T-cell (primary cell): ENCODE measurements around the gene ABCC3. TPM values are rescaled to one million over a fixed set of nuclear protein-coding genes. Genes with fewer than 3 reads are reported as not detected.

ENCODE experiments used
- ATAC-seq, 4 experiments: fragments of 200-7000 bp in 3 of 4; fragments of 150-1000 bp in 1 of 4; cut with Tn5 transposase; replicated peaks in 1 of 4; 1 replicate in 3 of 4; 2 replicates in 1 of 4; pipeline ENCODE4 v1.10.0; 2021; ENCODE audit warnings: moderate library complexity in 3 of 4, mild to moderate bottlenecking in 2 of 4, moderate number of reproducible peaks in 1 of 4
- CTCF ChIA-PET, 2 donors: fragments of 300-600 bp; sonication (Branson Sonifier 250); formaldehyde crosslinking; loops; one replicate each; lab custom pipeline; 2022; ENCODE audit warnings: antibody characterized with exemption in 2 of 2; lab: Charles Lee
- POLR2A ChIA-PET, 2 donors: fragments of 300-600 bp; sonication (Branson Sonifier 250); formaldehyde crosslinking; loops; one replicate each; lab custom pipeline; 2022; ENCODE audit warnings: antibody characterized with exemption in 2 of 2; lab: Charles Lee
- DNase-seq, 35 experiments: peaks; one replicate each; pipeline versions ENCODE4 v3.0.0 to v3.0.0-alpha.2; 2013 to 2023
- H3K27ac ChIP-seq: one replicate; pipeline ENCODE4 v1.5.1; 2013; ENCODE audit warnings: low read length
- H3K27me3 ChIP-seq, 2 experiments: replicated peaks in 1 of 2; 1 replicate in 1 of 2; 2 replicates in 1 of 2; pipeline versions ENCODE4 v1.6.1 to v1.7.0; 2013; ENCODE audit warnings: low read length in 1 of 2, mixed read lengths in 1 of 2; ENCODE audit not compliant: control insufficient read depth in 2 of 2, insufficient read depth in 2 of 2; ENCODE audit errors: extremely low read depth in 1 of 2
- H3K36me3 ChIP-seq, 2 donors: 1 replicate in 1 of 2; 2 replicates in 1 of 2; pipeline versions ENCODE4 v1.6.1 to v1.7.0; 2013; ENCODE audit warnings: low read length in 1 of 2; ENCODE audit not compliant: control insufficient read depth in 2 of 2, insufficient read depth in 1 of 2; ENCODE audit errors: extremely low read depth in 1 of 2
- H3K4me1 ChIP-seq, 2 experiments: 1 replicate in 1 of 2; 2 replicates in 1 of 2; pipeline versions ENCODE4 v1.6.1 to v1.7.0; 2013; ENCODE audit warnings: low read length in 2 of 2, mixed read lengths in 1 of 2; ENCODE audit not compliant: insufficient read depth in 2 of 2, control insufficient read depth in 1 of 2; ENCODE audit errors: extremely low read depth in 1 of 2
- H3K4me3 ChIP-seq, 2 donors: 1 replicate in 1 of 2; 2 replicates in 1 of 2; pipeline versions ENCODE4 v1.5.1 to v1.7.0; 2013; ENCODE audit warnings: mild to moderate bottlenecking in 2 of 2, low read length in 1 of 2, moderate library complexity in 1 of 2; ENCODE audit not compliant: control insufficient read depth in 1 of 2; ENCODE audit errors: extremely low read depth in 1 of 2
- H3K9me3 ChIP-seq: 2 replicates; pipeline ENCODE4 v1.7.0; 2013
- H3K27ac Mint-ChIP-seq, 2 donors: one replicate each; pipeline ENCODE4 v1.8.0; 2020 to 2021; ENCODE audit warnings: mild to moderate bottlenecking in 2 of 2, mixed read lengths in 2 of 2
- H3K27me3 Mint-ChIP-seq, 2 donors: one replicate each; pipeline ENCODE4 v1.8.0; 2021 to 2022; ENCODE audit warnings: mixed read lengths in 2 of 2
- H3K36me3 Mint-ChIP-seq: one replicate; pipeline ENCODE4 v1.8.0; 2021; ENCODE audit warnings: mixed read lengths
- H3K4me1 Mint-ChIP-seq, 3 donors: one replicate each; pipeline ENCODE4 v1.8.0; 2020 to 2022; ENCODE audit warnings: mixed read lengths in 3 of 3, mild to moderate bottlenecking in 1 of 3
- H3K4me3 Mint-ChIP-seq, 3 donors: one replicate each; pipeline ENCODE4 v1.8.0; 2020 to 2022; ENCODE audit warnings: mild to moderate bottlenecking in 3 of 3, mixed read lengths in 3 of 3, moderate library complexity in 3 of 3
- H3K9me3 Mint-ChIP-seq, 3 donors: one replicate each; pipeline ENCODE4 v1.8.0; 2020 to 2022; ENCODE audit warnings: mixed read lengths in 3 of 3
- WGBS: methylation state at CpG from one replicate; pipeline ENCODE4 v1.1.5; 2013; ENCODE audit warnings: missing lambda C conversion rate; ENCODE audit not compliant: insufficient coverage; 5-methylcytosine and 5-hydroxymethylcytosine counted together
- total RNA-seq, 35 experiments: library from RNA in 6 of 35; stranded (reverse) in 6 of 35; fragments of 120-200 nt in 1 of 35; gene quantifications; one replicate each; pipeline versions ENCODE4 v1.2.1 to v1.2.4 and lab custom pipeline; 2013 to 2026

Gene ABCC3
- total RNA-seq, 5 donors from 2014 or later (not counting 1 experiment from before 2014, with no cell fraction given): 0.75 to 2.2 (median 1.5) TPM; not detected in 1

DNA sequence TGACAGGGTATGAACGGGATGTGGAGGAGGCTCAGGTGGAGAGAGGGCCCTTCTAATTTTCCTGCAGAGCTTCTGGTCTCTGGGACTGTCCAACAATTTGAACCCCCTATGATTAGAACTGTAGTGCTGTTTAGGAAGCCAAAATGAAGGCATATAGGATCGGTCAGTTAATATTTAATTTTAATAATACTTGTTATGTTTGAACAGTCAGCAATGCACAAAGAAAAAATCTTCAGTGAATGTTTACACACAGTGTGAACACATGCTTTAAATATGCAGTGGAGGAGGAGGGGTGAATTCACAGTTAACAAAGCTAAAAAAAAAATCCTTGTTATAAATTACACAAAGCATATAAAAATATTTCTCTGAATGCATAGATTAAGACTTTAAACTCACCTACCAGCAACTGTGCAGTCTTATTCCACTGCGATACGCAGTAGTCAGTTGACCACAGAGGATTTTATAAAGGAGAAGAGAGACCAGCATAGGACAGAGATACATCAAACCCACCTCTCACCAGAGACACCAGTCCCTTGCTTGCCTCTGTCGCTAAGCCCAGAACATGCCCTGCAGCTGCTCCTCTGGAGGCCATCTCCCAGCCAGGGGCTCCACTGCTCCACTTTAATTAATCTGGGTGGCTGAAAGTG lies 58.5 kb downstream of the ABCC3 start:
- H3K27me3 Mint-ChIP-seq: no peaks in the 10 kb centered on the region
- POLR2A ChIA-PET: no interaction called here
- WGBS: no CpG with 5 or more reads among the region's 5 CpGs
- Histone ChIP-seq H3K27me3 (no peaks in the 10 kb centered on the region), H3K36me3 (peaks cover 9 to 57% of the 10 kb centered on the region in 2 donors), H3K4me1 (no peaks in the 10 kb centered on the region), H3K4me3 (no peak overlapping the region), H3K27ac (no peak overlapping the region), H3K9me3 (no peaks in the 10 kb centered on the region)
- no peak overlapping the region for H3K27ac Mint-ChIP-seq
- no peak overlapping the region for H3K4me3 Mint-ChIP-seq
- ATAC-seq (no peak), DNase-seq (no peak)
- CTCF ChIA-PET: interaction anchor here in 1 of 2 donors (0.6 kb wide), 1 partner anchor 215 kb away, joined by 3 read pairs; no protein-coding TSS in a partner anchor
- H3K4me1 Mint-ChIP-seq: peaks cover 5 to 9% (median 8%) of the 10 kb centered on the region in 3 donors
- no peaks in the 10 kb centered on the region for H3K9me3 Mint-ChIP-seq
- H3K36me3 Mint-ChIP-seq: peaks cover 37% of the 10 kb centered on the region

DNA sequence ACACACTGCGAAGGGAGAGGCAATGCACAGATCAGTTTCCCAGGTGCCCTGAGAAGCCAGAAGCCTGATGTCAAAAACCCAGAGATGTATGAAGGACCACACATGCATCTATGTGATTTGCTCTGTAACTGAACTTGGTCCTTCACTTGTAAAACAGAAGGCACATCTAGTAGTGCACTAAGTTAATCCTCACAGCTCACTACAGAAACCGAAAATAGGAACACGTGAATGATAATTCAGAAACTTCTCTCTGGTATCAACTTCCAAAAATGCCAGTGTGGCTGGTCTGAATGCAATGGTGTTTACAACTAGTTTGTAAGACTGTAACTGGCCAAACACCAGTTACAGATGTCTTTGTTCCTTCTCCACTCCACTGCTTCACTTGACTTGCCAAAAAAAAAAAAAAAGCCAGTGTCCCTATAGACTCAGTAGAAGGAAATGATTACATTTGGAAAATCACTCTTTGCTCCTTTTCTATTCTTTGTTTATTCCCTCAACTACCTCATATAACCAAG lies 61.7 kb downstream of the ABCC3 start:
- no peaks in the 10 kb centered on the region for H3K9me3 Mint-ChIP-seq
- POLR2A ChIA-PET: no interaction called here
- Histone ChIP-seq H3K4me1 (no peaks in the 10 kb centered on the region), H3K36me3 (peaks cover 19 to 80% of the 10 kb centered on the region in 2 donors), H3K4me3 (no peak overlapping the region), H3K9me3 (no peaks in the 10 kb centered on the region), H3K27ac (no peak overlapping the region), H3K27me3 (no peaks in the 10 kb centered on the region)
- WGBS: 88% methylated on average over 1 of the region's 3 CpGs
- no peak for DNase-seq
- no peak for ATAC-seq
- no peaks in the 10 kb centered on the region for H3K27me3 Mint-ChIP-seq
- H3K27ac Mint-ChIP-seq: no peak overlapping the region
- no peak overlapping the region for H3K4me3 Mint-ChIP-seq
- CTCF ChIA-PET: no interaction called here
- H3K36me3 Mint-ChIP-seq: peaks cover 55% of the 10 kb centered on the region
- H3K4me1 Mint-ChIP-seq: peaks cover 15 to 19% (median 19%) of the 10 kb centered on the region in 3 donors

DNA sequence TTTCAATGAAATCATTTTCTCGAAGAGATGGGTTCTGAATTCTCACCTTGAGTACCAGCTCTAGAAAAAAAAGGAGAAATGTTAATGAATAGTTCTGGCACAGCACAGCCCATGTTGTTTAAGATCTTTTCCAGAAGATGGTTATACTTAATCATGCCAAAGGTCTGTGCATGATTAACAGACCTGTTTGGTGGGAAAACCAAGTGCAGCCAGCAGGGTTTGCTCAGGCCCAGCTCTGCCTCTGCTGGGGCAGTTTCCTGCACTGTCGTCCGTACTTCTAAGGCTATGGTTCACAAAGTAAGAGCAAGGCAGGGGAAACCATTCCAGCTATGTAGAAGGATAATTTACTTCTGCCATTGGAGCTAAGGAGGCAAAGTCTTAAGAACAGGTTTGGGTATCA lies 62.4 kb downstream of the ABCC3 start:
- Histone ChIP-seq H3K27ac (no peak overlapping the region), H3K27me3 (no peaks in the 10 kb centered on the region), H3K36me3 (peaks cover 19 to 80% of the 10 kb centered on the region in 2 donors), H3K4me1 (no peaks in the 10 kb centered on the region), H3K4me3 (no peak overlapping the region), H3K9me3 (no peaks in the 10 kb centered on the region)
- peak overlapping the region; percentile 53 to 62 for H3K27ac Mint-ChIP-seq
- no peaks in the 10 kb centered on the region for H3K27me3 Mint-ChIP-seq
- no peaks in the 10 kb centered on the region for H3K9me3 Mint-ChIP-seq
- peaks cover 21 to 25% (median 25%) of the 10 kb centered on the region in 3 donors for H3K4me1 Mint-ChIP-seq
- ChIA-PET POLR2A (no interaction called here), CTCF (interaction anchor here in 1 of 2 donors (0.7 kb wide), 1 partner anchor 67 kb away, joined by 3 read pairs; no protein-coding TSS in a partner anchor)
- DNase-seq: no peak
- H3K4me3 Mint-ChIP-seq: no peak overlapping the region
- no CpG with 5 or more reads among the region's 3 CpGs for WGBS
- ATAC-seq: no peak
- H3K36me3 Mint-ChIP-seq: peaks cover 55% of the 10 kb centered on the region

DNA sequence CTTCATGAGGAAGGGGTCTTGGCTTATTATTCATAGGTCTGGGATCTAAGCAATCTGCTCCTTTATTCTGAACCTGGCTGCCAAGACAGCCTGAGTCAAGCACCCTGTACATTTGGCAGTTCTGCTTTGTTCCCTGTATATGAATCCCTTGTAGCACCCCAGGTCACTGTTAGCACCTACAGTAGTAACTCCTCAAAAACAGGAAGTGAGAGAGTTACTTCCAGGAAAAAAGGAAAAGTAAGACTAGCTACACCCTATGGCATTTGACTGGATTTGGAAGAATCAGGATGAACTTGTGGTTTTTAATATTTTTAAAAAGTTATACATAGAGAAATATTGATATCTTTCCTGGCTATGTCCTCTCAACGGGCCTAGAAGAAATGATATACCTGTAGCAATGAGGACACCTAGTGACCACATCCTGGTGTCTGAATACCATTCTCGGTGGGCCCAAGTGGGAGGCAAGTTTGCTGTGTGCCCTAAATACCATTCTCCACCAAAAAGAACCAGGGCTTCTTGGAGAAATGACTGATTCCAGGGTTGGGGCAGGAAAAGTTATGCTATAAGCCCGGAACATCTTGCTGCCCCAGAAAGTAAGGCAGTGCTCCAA lies 63.1 kb downstream of the ABCC3 start:
- H3K9me3 Mint-ChIP-seq: no peaks in the 10 kb centered on the region
- WGBS: no CpG with 5 or more reads among the region's 3 CpGs
- ChIA-PET POLR2A (interaction anchor here in 1 of 2 donors (0.6 kb wide), 1 partner anchor 24 kb away, joined by 3 read pairs; no protein-coding TSS in a partner anchor), CTCF (no interaction called here)
- H3K4me1 Mint-ChIP-seq: peaks cover 27 to 29% (median 27%) of the 10 kb centered on the region in 3 donors
- Histone ChIP-seq H3K36me3 (peaks cover 19 to 74% of the 10 kb centered on the region in 2 donors), H3K4me1 (no peaks in the 10 kb centered on the region), H3K27me3 (no peaks in the 10 kb centered on the region), H3K27ac (no peak overlapping the region), H3K4me3 (no peak overlapping the region), H3K9me3 (no peaks in the 10 kb centered on the region)
- peak in 1 of 35 experiments; percentile 19 for DNase-seq
- peaks cover 49% of the 10 kb centered on the region for H3K36me3 Mint-ChIP-seq
- no peak for ATAC-seq
- H3K4me3 Mint-ChIP-seq: no peak overlapping the region
- no peaks in the 10 kb centered on the region for H3K27me3 Mint-ChIP-seq
- H3K27ac Mint-ChIP-seq: peak overlapping the region; percentile 25 to 69

DNA sequence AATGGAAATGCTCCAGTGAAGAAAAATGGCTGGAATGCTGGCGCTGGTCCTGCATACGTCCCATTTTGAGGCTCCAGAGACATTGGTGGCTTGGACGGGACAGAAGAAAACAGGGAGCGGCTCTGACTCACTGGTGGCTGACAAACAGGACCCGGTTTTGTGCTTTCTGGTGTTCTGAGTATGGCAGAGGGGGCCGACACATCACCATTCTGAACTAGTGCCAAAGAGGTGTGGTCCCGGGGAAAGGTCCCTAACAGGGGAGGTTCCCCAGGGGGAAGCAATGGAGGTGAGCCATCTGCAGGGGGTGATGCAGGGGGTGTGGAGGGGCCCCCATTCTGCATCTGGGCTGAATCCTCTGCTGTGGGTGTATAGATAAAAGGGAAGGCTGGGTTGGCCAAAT lies 64.7 kb downstream of the ABCC3 start:
- ChIA-PET POLR2A (no interaction called here), CTCF (interaction anchor here in 1 of 2 donors (0.6 kb wide), 1 partner anchor 175 kb away, joined by 3 read pairs; no protein-coding TSS in a partner anchor)
- Mint-ChIP-seq H3K9me3 (no peaks in the 10 kb centered on the region), H3K4me3 (no peak overlapping the region), H3K27me3 (no peaks in the 10 kb centered on the region), H3K36me3 (peaks cover 53% of the 10 kb centered on the region), H3K27ac (peak overlapping the region in 1 of 2 donors; percentile 59), H3K4me1 (peaks cover 39 to 44% (median 41%) of the 10 kb centered on the region in 3 donors)
- WGBS: 97% methylated on average over 6 of the region's 7 CpGs
- Histone ChIP-seq H3K27ac (no peak overlapping the region), H3K9me3 (no peaks in the 10 kb centered on the region), H3K4me3 (no peak overlapping the region), H3K4me1 (peaks cover 0 to 6% of the 10 kb centered on the region in 2 experiments), H3K36me3 (peaks cover 23 to 69% of the 10 kb centered on the region in 2 donors), H3K27me3 (no peaks in the 10 kb centered on the region)
- ATAC-seq: no peak
- no peak for DNase-seq

DNA sequence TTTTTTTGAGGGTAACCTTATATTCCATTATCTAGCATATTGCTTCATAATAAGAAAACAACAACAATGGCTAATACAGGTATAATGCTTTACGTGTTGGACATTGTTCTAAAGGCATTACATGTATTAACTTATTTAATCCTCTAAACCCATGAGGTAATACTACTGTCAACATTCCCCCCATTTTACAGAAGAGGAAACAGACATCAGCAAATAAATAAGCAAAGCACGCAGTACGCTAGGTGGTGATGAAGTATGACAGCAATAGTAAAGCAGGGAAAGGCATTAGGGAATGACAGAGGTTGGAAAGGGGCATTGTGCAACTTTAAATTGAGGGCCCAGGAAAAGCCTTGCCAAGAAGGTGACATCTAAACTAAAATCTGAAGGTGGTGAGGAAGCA lies 68.5 kb downstream of the ABCC3 start:
- no peaks in the 10 kb centered on the region for H3K27me3 Mint-ChIP-seq
- peaks cover 14 to 32% of the 10 kb centered on the region in 2 donors for H3K36me3 ChIP-seq
- ATAC-seq (no peak), DNase-seq (no peak)
- no peak overlapping the region for H3K4me3 Mint-ChIP-seq
- CTCF ChIA-PET: no interaction called here
- no peak overlapping the region for H3K27ac ChIP-seq
- peaks cover 3 to 25% of the 10 kb centered on the region in 2 experiments for H3K4me1 ChIP-seq
- H3K27ac Mint-ChIP-seq: peak overlapping the region; percentile 5 to 9
- H3K4me3 ChIP-seq: no peak overlapping the region
- no peaks in the 10 kb centered on the region for H3K9me3 Mint-ChIP-seq
- H3K36me3 Mint-ChIP-seq: peaks cover 30% of the 10 kb centered on the region
- POLR2A ChIA-PET: no interaction called here
- 100% methylated on average over 2 of the region's 3 CpGs for WGBS
- no peaks in the 10 kb centered on the region for H3K27me3 ChIP-seq
- H3K4me1 Mint-ChIP-seq: peaks cover 55 to 58% (median 58%) of the 10 kb centered on the region in 3 donors
- H3K9me3 ChIP-seq: no peaks in the 10 kb centered on the region
